ENCODE data around the gene PHKA2.

DNA sequence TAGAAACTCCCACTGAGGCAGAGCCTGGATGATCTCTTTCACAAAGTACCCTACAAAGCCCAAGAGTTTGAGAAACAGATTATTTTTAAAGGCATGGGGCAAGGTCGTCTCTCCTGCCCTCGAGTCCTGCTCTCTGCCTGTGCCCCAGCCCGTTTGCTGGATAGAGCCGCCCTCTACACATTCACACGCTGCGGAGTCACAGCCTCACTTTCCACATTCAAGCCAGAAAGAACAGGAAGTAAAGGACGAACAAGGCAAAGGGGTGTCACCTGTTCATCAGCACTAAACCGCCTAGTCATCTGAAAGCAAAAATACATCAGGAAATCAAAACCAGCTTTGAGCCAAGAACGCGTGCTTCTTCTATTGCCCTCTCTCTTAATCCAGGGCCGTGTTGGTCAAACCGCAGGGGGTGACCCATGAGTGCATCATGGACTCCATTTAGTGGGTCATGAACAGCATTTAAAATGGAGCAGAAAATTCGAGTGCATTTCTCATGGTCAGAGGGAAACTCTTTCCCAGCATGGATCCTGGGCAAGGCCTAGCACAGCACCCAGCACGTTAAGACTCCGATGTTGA is 83.4 kb downstream of the PHKA2 start:
- TF ChIP-seq, protein P1, sequence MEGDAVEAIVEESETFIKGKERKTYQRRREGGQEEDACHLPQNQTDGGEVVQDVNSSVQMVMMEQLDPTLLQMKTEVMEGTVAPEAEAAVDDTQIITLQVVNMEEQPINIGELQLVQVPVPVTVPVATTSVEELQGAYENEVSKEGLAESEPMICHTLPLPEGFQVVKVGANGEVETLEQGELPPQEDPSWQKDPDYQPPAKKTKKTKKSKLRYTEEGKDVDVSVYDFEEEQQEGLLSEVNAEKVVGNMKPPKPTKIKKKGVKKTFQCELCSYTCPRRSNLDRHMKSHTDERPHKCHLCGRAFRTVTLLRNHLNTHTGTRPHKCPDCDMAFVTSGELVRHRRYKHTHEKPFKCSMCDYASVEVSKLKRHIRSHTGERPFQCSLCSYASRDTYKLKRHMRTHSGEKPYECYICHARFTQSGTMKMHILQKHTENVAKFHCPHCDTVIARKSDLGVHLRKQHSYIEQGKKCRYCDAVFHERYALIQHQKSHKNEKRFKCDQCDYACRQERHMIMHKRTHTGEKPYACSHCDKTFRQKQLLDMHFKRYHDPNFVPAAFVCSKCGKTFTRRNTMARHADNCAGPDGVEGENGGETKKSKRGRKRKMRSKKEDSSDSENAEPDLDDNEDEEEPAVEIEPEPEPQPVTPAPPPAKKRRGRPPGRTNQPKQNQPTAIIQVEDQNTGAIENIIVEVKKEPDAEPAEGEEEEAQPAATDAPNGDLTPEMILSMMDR (IDR thresholded peaks at IDR 0.05; ENCODE audit: low read depth, low read length, missing input control): no peak
- TF ChIP-seq TAF1 (conservative IDR thresholded peaks at IDR 0.05) (no peak), EGR1 (IDR thresholded peaks at IDR 0.05; ENCODE audit: low read depth in 2 of 2) (no peak), FOXA1 (IDR thresholded peaks at IDR 0.05) (no peak), MAX (IDR thresholded peaks at IDR 0.05) (no peak), FOXA2 (IDR thresholded peaks at IDR 0.05) (no peak), SP1 (IDR thresholded peaks at IDR 0.05) (no peak), HNF4G (IDR thresholded peaks at IDR 0.05) (no peak)
- TF ChIP-seq, protein P2, sequence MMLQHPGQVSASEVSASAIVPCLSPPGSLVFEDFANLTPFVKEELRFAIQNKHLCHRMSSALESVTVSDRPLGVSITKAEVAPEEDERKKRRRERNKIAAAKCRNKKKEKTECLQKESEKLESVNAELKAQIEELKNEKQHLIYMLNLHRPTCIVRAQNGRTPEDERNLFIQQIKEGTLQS (IDR thresholded peaks at IDR 0.05): no peak
- TF ChIP-seq, protein P3, sequence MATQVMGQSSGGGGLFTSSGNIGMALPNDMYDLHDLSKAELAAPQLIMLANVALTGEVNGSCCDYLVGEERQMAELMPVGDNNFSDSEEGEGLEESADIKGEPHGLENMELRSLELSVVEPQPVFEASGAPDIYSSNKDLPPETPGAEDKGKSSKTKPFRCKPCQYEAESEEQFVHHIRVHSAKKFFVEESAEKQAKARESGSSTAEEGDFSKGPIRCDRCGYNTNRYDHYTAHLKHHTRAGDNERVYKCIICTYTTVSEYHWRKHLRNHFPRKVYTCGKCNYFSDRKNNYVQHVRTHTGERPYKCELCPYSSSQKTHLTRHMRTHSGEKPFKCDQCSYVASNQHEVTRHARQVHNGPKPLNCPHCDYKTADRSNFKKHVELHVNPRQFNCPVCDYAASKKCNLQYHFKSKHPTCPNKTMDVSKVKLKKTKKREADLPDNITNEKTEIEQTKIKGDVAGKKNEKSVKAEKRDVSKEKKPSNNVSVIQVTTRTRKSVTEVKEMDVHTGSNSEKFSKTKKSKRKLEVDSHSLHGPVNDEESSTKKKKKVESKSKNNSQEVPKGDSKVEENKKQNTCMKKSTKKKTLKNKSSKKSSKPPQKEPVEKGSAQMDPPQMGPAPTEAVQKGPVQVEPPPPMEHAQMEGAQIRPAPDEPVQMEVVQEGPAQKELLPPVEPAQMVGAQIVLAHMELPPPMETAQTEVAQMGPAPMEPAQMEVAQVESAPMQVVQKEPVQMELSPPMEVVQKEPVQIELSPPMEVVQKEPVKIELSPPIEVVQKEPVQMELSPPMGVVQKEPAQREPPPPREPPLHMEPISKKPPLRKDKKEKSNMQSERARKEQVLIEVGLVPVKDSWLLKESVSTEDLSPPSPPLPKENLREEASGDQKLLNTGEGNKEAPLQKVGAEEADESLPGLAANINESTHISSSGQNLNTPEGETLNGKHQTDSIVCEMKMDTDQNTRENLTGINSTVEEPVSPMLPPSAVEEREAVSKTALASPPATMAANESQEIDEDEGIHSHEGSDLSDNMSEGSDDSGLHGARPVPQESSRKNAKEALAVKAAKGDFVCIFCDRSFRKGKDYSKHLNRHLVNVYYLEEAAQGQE (IDR thresholded peaks at IDR 0.05): no peak

Data from liver (tissue), 3 donors.